ENCODE data around the gene SOD2. TPM values are rescaled to one million over a fixed set of nuclear protein-coding genes. Genes with fewer than 3 reads are reported as not detected.
A peak's percentile ranks its signal among the peaks of the same experiment; 100 is the strongest.

The SOD2 gene
- total and polyA plus RNA-seq, 9 of the 15 experiments (the other 6 are each of a cell fraction or from before 2014, with no cell fraction given) = 39.8 to 140 (median 95.8) TPM

DNA sequence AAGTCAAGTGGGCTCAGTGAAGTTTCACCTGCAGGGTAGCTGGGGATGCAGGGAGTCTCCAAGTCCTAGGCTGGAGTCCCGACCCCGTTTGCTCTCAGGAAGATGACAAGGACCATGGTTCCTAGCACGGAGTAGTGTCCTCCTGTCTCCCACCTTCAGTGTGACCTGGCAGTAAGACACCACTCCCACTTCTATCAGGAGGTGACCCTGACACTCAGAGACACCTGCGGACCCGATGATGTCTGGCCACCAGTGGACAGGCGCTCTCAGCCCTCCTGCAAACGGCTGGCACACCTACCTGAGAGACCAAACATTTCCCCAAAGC, 1.1 kb downstream of the SOD2 start (continued):
- TF ChIP-seq, protein P1, sequence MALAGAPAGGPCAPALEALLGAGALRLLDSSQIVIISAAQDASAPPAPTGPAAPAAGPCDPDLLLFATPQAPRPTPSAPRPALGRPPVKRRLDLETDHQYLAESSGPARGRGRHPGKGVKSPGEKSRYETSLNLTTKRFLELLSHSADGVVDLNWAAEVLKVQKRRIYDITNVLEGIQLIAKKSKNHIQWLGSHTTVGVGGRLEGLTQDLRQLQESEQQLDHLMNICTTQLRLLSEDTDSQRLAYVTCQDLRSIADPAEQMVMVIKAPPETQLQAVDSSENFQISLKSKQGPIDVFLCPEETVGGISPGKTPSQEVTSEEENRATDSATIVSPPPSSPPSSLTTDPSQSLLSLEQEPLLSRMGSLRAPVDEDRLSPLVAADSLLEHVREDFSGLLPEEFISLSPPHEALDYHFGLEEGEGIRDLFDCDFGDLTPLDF (CRISPR knock-in tag; IDR thresholded peaks at IDR 0.05) = 0 out of 2 replicates have a peak, but pooled peaks have one; percentile 12
- no peak for TF ChIP-seq ZSCAN29 (IDR thresholded peaks at IDR 0.05)
- TF ChIP-seq STAG1 (CRISPR knock-in tag; IDR thresholded peaks at IDR 0.05; ENCODE audit: borderline replicate concordance) = no peak
- no peak for TF ChIP-seq HDAC6 (IDR thresholded peaks at IDR 0.05; ENCODE audit: low read depth, low read length)
- no peak for TF ChIP-seq GTF3C2 (IDR thresholded peaks at IDR 0.05; ENCODE audit: borderline replicate concordance, extremely low read depth, insufficient read length)
- TF ChIP-seq ZNF165 (CRISPR knock-in tag; IDR thresholded peaks at IDR 0.05; ENCODE audit: borderline replicate concordance) = no peak
- TF ChIP-seq, protein P2, sequence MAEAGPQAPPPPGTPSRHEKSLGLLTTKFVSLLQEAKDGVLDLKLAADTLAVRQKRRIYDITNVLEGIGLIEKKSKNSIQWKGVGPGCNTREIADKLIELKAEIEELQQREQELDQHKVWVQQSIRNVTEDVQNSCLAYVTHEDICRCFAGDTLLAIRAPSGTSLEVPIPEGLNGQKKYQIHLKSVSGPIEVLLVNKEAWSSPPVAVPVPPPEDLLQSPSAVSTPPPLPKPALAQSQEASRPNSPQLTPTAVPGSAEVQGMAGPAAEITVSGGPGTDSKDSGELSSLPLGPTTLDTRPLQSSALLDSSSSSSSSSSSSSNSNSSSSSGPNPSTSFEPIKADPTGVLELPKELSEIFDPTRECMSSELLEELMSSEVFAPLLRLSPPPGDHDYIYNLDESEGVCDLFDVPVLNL (CRISPR knock-in tag; IDR thresholded peaks at IDR 0.05; ENCODE audit: low read depth) = no peak
- no peak; the same call in 1 of the 2 replicates for TF ChIP-seq NR2C2 (CRISPR knock-in tag; IDR thresholded peaks at IDR 0.05)
- peak; percentile 89 for TF ChIP-seq NR2C2 (tag; IDR thresholded peaks at IDR 0.05)
- TF ChIP-seq PURB (CRISPR knock-in tag; IDR thresholded peaks at IDR 0.05; ENCODE audit: low read depth) = no peak
- TF ChIP-seq, protein P3, sequence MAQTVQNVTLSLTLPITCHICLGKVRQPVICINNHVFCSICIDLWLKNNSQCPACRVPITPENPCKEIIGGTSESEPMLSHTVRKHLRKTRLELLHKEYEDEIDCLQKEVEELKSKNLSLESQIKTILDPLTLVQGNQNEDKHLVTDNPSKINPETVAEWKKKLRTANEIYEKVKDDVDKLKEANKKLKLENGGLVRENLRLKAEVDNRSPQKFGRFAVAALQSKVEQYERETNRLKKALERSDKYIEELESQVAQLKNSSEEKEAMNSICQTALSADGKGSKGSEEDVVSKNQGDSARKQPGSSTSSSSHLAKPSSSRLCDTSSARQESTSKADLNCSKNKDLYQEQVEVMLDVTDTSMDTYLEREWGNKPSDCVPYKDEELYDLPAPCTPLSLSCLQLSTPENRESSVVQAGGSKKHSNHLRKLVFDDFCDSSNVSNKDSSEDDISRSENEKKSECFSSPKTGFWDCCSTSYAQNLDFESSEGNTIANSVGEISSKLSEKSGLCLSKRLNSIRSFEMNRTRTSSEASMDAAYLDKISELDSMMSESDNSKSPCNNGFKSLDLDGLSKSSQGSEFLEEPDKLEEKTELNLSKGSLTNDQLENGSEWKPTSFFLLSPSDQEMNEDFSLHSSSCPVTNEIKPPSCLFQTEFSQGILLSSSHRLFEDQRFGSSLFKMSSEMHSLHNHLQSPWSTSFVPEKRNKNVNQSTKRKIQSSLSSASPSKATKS (CRISPR knock-in tag; IDR thresholded peaks at IDR 0.05) = no peak
- TF ChIP-seq ZNF778 (CRISPR knock-in tag; IDR thresholded peaks at IDR 0.05) = no peak
- TF ChIP-seq, protein P4, sequence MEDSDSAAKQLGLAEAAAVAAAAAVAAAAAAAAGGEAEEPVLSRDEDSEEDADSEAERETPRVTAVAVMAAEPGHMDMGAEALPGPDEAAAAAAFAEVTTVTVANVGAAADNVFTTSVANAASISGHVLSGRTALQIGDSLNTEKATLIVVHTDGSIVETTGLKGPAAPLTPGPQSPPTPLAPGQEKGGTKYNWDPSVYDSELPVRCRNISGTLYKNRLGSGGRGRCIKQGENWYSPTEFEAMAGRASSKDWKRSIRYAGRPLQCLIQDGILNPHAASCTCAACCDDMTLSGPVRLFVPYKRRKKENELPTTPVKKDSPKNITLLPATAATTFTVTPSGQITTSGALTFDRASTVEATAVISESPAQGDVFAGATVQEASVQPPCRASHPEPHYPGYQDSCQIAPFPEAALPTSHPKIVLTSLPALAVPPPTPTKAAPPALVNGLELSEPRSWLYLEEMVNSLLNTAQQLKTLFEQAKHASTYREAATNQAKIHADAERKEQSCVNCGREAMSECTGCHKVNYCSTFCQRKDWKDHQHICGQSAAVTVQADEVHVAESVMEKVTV (CRISPR knock-in tag; IDR thresholded peaks at IDR 0.05) = no peak
- no peak; the same call in 1 of the 2 replicates for TF ChIP-seq ZC3H4 (CRISPR knock-in tag; IDR thresholded peaks at IDR 0.05; ENCODE audit: borderline replicate concordance)
- no peak for TF ChIP-seq TOE1 (IDR thresholded peaks at IDR 0.05; ENCODE audit: borderline replicate concordance)
- no peak for TF ChIP-seq TOE1 (CRISPR knock-in tag; IDR thresholded peaks at IDR 0.05; ENCODE audit: borderline replicate concordance, low read depth)
- TF ChIP-seq ZNF551 (CRISPR knock-in tag; IDR thresholded peaks at IDR 0.05) = no peak
- TF ChIP-seq PHF8 (IDR thresholded peaks at IDR 0.05; ENCODE audit: borderline replicate concordance, low read length) = no peak
- TF ChIP-seq, protein P5, sequence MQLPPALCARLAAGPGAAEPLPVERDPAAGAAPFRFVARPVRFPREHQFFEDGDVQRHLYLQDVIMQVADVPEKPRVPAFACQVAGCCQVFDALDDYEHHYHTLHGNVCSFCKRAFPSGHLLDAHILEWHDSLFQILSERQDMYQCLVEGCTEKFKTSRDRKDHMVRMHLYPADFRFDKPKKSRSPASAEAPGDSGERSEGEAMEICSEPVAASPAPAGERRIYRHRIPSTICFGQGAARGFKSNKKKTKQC (CRISPR knock-in tag; IDR thresholded peaks at IDR 0.05) = no peak
